GM21367 (cell line): Measurements from ENCODE around the gene FLRT2.

ENCODE experiments used
- ATAC-seq: cut with Tn5 transposase; IDR thresholded peaks from one replicate; pipeline ENCODE4 v1.9.1; 2021; ENCODE audit not compliant: unreplicated experiment

Gene FLRT2

DNA sequence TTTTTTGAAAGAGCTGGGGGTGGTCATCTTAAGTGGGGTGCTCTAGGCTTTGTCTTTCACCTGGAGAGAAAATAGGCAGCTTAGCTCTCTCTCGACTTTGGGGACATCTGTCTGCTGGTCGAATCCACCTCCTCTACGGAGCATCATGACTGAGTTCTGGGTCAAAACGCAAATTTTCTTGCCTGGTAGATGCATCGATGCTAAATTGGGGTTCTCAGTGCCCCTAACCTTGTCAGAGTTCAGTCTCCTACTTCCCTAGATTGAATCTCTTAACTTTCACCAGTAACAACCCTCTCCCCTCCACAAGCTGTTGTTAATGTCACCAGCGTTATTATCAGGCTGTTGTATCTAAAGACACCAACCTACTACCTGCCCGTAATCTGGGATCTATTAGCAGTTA, 682 bp downstream of the FLRT2 start:
- ATAC-seq, result no peak

DNA sequence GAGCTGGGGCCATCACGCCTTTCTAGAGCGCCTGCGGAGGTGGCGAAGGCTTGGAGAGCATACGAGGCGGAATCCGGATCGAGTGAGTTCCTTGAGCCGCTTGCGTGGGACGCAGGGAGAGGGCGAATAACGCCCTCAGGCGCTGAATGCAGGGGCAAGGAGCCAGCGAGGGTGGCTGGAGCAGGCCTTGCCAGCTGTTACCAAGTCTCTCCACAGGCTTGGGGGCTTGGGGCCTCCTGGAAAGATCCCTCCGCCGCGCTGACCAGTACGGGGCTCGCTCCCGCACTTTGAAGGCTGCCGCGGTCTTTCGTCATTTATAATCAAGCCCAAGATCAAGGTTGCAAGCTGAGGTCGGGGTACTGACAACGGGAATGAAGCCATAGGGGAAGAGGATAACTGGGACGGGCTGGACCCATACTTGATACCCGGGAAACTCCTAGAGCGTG, 1.2 kb downstream of the FLRT2 start:
- no peak for ATAC-seq

DNA sequence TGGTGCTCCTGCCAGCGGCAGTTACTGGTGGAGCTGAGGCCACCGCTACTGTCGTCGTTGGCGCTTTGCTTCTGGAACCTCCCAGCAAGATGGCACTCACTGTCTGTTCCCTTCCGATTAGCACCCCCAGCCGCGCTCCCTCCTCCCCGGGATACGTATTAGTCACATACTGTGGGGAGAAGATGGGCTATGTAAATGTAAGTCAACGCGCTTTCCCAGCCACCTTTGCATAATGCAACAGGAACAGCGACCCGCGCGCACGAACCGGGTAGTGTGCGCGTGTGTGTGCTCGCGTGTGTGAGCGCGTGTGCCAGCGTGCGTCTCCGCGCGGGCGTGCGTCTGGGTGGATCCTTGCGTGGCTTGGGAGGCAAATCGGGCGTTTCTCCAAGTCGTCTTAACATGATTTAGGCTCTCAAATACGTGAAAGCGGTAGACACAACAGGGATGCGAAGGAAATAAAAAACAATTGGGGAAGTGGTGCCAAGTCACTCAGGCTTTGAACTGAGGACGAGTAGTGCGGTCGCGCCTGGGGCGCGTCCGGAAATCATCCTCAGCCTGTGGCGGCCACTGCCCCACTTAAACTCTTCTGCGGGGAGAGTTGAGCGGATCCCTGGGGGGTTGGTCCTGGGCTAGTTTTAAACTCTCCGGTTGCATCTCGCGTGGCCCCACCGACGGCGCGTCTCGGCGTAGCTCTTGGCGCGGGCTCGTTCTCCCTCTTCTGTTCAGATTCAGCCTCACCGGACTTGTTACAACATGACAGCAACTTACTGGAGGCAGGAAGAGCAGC, 1.8 kb downstream of the FLRT2 start:
- no peak for ATAC-seq

DNA sequence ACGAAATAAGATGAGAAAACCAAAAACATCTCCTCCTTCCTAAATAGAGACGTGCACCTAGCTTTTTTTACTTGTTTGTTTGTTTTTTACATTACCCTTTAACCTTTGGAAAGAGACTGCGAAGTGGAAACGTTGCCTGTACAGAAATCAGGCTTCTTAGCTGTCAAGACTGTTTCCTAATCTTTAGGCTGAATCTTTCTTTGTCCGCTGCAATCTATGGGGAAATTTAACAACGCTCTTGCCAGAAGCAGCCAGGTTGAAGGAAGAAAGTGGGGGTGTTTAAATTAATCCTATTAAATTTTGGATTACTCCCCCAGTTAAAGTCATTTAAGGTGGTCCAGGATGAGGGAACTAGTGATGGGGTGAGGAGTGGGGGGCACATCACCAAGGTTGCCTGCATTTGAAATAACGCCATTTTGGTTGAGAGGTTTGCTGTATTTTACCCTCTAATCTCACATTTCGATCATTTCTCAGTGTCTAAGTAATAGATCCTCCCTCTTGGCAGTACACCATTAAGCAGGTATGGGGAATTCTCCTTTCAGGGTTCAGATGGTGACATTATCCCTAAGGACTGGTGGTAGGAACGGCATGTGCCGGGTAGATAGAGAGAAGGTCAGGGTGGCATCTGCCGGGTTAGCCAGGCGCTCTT, 2.6 kb downstream of the FLRT2 start:
- no peak for ATAC-seq

DNA sequence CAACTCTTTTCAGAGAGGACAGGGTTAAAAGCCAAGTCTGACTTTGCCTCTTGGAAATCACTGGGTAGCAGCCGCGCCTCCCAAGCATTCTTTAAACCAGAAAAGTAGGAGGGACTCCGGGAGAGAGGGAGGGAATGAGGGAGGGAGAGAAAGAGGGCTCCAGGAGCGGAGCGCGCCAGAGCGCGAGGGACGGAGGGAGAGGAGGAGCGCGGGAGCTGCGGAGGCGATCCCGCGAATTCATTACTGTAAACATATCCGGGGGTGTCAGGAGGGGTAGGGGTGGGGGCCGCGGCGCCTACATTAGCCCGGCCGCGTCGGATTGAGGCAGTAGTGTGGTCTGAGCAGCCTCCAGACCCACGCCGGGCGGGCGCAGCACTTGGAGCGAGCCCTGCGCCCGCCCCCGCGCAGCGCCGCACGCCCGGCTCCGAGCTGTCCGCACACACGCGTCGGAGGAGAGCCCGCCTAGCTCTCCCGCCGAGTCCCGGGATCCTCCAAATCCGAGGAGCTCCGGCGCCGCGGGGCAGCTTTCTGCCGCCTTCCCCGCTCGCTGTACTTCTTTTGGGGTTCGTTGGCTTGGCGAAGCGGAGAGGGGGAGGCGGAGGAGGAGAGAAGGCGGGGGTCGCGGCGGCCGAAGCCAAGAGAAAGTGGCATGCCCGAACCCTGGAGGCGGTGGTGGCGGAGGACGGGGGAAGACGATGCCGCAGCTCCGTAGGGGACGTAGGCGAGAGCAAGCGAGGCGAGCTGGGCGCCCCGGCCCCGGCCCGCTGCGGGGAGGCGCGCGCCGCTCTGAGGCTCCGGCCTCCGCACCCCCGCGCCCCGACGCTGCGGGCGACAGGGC, 3.3 kb downstream of the FLRT2 start:
- no peak for ATAC-seq

DNA sequence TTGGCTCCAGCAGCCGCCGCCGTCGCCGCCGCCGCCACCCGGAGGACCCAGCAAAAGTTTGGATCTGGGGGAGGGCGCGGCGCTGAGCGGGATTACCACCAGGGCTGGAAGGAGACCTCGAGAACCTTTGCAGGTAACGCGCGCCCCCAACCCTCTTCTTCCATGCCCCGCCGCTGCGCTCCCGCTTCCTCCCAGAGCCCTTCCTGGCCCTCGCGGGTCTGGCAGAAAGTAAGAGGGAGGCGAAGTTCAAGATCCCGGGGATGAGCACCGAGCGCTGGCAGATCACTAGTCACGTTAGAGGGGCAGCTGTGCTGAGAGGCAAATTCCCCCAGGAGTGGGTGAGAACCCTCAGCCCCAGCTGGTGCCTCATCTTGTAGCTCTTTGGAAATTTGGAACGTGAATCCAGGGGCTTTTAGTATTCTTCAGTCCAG, 3.9 kb downstream of the FLRT2 start:
- no peak for ATAC-seq

DNA sequence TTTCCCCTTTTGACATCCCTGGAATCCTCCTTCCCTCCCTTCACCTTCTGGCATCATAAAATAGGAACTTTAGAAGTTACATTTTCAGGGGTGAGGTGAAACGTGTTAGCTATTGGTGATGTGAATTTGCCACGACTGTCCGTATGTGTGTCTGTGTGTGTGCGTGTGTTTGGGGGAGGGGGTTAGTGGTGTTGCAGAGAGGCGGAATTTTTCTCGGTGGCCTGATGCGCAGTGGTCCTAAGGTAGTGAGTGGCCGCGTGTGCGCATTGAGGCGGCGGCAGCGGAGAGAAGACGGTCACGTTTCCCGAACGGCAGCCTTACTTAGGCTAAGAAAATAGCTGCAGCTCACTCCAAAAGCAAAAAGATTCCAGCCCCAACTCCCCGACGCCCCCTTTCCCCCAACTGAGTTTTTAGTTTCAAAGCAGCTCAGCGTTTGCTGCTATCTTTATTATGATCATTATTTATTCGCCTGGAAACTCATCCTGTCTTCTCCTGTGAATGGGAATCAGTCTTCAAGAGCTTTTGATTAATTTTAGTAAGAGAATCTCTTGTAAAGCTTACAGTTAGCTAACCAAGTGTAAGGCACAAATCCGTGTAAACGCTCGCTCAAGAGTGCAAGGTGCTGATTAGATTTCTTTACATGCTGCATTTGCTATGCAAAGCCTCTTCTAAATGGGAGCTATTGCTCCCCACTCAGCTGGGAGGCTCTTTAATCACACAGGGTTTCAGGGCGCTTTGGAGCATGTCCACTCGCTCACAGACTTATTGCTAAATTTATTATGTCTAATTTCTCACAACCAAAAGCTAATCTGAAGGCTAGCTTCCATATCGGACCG, 4.7 kb downstream of the FLRT2 start:
- no peak for ATAC-seq

DNA sequence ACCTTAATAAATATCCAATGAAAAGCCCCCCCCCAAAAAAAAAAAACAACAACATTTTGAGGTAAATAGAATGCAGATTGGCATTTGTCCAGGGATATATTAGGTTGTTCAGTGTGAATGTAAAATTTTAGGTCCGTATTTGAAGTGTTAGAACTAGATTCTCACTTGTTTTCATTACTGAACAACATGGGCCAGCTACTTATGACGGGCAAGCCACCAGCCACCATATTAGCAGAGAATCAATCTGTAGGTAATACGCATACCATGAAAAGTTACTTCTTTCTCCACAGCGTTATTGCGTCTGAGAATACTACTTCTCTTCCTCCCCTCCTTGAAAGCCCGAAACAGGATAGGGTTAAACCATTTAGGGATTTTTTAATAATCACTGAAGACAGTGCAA, 5.4 kb downstream of the FLRT2 start:
- no peak for ATAC-seq

DNA sequence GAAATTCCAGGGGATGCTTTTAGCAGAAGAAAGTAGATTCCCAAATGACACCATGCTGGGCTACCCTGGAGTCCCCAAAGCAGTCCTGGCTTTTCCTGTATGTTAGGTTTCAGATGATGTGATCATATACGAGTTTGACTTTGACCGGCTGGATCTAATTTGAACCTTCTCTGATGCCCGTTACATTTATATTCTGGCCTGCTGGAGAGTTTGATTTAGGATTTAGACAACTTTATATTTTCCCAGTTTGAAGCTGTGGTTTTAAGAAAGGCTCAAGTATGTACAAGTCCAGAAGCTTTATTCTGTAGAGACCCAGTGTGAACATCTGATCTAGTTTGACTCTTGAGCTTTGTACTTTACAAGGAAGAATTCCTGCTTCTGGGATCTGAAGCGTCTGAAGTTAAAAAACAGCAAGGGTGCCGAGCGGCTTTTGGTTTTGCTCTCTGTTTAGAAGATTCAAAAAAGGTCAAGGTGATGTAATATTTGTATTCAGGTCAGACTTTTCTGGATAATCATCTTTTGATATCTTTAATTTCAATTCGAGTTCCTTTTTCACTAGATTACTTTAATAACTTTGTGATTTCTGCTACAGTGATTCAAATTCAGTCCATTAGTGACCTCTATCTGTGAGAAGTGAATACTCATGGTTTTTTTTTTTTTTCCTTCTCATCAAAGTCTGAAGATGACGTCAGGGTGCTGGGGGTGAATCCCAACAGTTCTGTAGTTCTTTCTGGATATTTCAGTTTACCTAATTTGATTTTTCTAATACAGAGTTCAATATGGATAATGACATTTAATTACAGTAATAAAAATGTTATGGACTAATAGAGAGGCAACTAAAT, 6.3 kb downstream of the FLRT2 start:
- no peak for ATAC-seq

DNA sequence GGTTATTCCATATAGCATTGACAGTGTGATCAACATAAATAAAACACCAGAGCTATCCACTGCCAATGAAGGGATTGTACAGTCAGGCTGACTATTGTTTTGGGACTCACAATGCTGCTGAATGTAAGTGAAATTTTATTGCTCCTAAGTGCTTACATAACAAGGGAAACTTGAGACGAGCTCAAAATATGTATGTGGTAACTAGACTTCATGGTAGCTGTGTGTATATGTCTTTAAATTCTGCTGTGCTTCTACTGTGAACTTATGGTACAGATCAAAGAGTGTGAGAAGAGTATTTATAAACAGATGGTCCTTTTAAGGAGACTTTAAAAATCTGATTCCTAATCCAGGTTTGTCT, 6.9 kb downstream of the FLRT2 start:
- no peak for ATAC-seq

DNA sequence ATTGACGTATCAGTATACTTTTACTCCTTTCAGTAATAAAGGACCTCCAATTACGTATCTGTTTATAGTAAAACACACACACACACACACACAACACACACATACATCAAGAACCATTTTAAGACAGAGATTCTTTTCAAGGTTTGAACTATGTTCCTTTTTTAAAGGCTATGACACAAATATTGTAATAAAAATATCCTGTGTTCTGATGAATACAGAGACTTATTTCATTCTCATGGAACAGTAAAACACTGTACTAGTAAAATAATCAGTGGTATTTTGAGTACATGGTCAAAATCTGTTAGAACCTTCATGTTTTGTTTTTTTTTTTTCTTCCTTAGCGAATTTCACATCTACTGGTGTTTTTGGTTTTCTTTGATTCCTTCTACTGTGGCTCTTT, 7.6 kb downstream of the FLRT2 start:
- no peak for ATAC-seq

DNA sequence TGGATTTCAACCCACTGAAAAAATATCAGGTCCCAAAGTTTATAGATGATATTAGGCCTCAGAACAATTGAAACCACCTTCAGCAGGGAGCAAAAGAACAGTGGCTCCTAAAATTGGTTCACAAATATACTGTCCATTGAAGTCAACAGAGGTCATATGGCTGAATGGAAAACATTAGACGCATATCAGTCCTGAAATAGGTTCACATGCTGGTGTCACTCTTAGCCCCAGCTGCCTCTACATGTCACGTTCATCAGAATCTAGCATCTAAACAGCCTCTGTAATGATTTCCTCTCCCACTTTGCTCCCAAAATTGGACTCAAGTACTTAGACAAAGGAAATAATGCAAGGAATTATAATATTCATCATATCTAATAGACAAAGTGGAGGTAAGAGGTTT, 8.7 kb downstream of the FLRT2 start:
- ATAC-seq, result no peak

DNA sequence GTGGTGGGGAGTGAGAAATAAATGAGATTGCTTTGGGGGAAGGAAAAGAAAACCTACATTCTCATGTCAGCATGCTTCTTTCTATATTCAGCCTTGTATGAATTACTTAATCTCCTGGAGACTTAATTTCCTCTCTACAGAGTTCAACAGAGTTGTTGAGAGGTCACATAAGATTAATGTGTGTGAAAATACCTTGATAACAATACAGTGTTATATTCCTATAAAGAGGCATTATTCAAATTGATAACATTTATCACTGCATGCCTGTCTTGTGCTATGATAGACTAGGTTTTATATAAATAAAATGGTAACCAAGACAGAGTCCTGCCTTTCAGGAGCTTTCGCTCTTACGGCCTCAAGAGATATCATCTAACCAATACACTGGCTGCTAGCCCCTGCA, 9.6 kb downstream of the FLRT2 start:
- ATAC-seq, result no peak

DNA sequence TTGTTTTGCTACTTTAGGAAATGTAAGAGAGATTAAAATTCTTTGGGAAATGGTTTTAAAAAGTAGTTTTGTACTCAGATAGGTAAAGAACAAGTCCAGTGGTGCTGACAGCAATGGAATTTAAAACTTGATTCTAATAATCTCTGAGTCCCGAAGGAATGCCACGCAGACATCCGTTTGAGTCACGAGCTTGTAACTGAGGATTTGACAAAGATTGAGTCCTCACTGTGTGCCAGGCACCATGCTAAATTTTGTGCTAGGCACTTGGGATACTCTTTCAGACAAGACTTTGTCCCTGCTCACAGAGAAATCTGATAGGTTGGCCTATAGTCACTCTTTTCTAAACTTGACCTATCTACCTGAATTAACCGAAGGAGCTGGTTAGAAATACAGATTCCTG, 12.7 kb downstream of the FLRT2 start:
- no peak for ATAC-seq

DNA sequence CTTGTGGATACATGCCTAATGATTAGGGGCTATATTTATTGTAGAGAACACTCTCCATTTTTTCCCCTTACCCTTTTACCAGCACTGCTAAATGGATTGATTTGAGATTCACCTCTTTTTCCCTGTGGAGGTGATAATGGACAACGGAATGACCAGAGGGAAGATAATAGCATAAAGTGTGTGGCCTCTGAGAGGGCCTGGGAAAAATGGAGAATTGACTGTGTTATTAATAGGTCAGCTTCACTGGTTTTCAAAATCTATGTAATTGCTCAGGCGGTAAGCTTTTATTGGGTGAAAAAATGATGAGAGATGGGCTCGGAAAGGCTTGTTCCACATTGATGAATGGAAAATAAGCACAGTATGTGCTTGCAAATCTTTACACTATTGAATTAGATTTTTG, 15.8 kb downstream of the FLRT2 start:
- no peak for ATAC-seq

DNA sequence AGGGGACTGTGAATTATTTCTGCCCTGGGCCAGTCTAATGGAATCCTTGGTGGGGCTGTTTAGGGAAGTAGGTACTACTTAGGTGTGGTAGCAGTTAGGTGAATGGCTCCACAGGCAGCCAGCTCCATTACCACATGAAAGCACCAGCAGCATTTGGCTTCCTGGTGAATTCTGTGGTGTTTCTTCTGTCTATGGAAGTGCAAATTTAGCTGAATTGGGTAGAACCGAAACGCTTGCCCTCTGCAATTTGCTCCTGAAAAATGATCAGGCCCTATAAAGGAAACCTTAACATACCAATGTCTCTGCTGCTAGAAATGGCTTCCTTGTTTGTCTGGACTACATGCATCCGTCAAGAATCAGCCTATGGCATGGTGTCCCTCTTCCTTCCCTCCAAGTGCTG, 16.4 kb downstream of the FLRT2 start:
- ATAC-seq, result no peak

DNA sequence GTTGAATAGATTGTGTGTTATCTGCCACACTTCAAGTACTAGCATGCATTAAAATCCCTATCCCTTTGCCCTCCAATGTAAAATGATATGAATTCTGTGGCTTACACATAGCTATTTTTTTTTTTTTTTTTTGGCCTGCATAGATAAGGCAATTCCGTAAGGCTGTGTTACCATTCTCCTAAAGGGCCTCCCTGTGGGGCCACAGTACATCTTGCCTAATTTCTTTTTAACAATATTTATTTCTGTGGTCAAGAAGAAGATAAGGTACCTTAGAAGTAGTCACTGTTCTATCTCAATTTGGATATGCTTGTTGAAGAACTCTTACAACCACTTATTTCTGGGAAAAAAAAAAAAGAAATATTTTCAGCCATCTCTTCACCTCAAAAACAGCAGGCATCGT, 19.8 kb downstream of the FLRT2 start:
- ATAC-seq, result no peak

DNA sequence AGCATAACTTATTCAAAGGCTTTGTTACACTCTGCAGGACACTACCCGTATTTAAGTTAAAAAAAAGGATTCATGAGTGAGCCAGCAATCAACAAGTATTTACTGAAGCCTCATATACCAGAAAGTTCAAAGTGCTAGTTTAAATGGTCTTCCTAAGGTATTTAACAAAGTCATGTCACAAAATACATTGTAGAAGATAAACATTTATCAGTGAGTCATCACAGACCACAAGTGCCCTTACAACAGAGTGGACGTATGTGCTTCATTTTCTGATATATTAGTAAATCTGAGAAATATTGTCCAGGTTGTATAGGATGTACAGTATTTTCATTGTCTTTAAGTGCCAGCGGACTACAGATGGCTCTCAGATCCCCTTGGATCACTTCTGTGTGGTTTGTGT, 24.2 kb downstream of the FLRT2 start:
- no peak for ATAC-seq

DNA sequence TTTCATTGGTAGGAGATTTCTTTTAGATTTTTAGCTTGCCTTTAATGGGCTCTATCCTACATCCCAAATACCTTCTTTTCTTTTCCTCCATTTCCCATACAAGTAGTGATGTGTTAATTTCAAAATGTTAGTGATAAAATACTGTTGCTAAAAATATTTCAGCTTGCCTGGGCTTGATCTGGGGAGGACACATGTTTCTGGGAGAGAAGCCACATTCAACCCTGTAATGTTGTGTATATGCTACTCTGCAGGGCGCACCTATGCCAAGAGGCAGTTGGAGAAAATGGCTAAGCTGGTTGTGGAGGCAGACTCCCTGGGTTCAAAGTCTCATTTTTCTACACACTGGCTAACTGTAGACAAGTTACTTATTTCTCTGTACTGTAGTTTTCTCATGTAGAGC, 26.3 kb downstream of the FLRT2 start:
- no peak for ATAC-seq

DNA sequence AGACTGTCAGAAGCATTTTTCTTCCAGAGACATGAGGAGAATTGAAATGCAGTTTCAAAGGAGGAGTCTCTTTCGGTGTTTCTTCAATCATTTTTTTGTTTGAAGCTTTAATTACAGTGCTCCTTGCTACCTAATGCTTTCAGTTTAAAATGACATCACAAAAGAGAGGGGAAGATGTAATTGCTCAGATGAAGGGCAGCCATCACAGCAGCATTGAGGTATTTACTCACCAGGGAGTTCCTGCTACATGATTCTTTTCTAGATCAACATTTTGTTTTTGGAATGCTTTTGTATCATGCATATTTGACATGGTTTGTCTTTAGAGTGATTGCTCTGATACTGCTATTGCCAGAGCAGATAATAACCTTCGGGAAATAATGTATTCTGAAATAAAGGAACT, 28.6 kb downstream of the FLRT2 start:
- no peak for ATAC-seq
